ENCODE results near the gene GPATCH2L.

DNA sequence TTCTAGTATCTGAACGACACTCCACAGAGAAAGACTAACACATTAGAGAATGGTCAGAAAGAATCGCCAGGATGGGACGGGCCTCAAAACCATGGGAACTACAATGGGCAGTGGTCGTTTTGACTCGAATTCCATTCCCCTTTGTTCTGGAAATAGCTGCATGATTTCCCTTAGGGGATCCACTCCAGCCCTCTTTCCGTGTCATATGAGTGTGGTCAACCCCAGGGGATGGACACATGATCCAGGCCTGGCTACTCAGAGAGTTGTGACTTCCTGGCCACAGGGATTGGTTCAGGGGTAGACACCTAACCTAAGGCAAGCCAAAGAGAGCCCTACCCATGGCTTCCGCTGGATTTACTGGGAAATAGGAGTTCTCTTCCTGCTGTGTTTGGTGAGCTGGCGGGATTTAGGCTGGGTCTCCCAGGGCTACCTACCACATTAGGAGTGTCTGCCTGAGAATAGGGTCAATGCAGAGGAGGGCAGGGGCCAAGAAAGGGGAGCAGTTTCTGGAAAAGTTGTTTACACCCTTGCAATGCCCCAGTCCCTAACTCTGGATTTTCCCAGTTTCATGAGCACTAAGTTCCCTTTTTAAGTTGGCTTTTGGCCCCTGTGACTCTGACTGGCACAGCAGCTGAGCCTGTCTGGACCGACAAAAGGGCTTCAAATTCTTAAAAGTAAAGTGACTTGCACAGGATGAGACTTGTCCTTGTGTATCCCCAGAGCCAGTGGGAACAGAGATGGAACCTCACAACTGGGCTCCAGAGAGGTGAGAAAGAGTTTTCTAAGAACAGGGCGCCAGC is 28.1 kb upstream of the GPATCH2L start:
- TF ChIP-seq, protein P1, sequence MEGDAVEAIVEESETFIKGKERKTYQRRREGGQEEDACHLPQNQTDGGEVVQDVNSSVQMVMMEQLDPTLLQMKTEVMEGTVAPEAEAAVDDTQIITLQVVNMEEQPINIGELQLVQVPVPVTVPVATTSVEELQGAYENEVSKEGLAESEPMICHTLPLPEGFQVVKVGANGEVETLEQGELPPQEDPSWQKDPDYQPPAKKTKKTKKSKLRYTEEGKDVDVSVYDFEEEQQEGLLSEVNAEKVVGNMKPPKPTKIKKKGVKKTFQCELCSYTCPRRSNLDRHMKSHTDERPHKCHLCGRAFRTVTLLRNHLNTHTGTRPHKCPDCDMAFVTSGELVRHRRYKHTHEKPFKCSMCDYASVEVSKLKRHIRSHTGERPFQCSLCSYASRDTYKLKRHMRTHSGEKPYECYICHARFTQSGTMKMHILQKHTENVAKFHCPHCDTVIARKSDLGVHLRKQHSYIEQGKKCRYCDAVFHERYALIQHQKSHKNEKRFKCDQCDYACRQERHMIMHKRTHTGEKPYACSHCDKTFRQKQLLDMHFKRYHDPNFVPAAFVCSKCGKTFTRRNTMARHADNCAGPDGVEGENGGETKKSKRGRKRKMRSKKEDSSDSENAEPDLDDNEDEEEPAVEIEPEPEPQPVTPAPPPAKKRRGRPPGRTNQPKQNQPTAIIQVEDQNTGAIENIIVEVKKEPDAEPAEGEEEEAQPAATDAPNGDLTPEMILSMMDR (conservative IDR thresholded peaks at IDR 0.05 in 1 of 2, IDR thresholded peaks at IDR 0.05 in 1 of 2; ENCODE audit: extremely low read depth in 1 of 2, insufficient read depth in 1 of 2, low read depth in 1 of 2, low read length in 2 of 2) = no peak
- no peak for TF ChIP-seq EZH2 (IDR thresholded peaks at IDR 0.05; ENCODE audit: borderline replicate concordance, low read length)
